Stimulated activated naive CD8-positive, alpha-beta T cell treated with anti-CD3 and anti-CD28 coated beads, Interleukin-15, amount 100 ng/mL, for 72 hours (primary cell): ENCODE data around the gene CFAP47.

Experiments used
- ATAC-seq: fragments of 150-1000 bp; cut with Tn5 transposase; 2 replicates; pipeline ENCODE4 v1.10.0; 2021; ENCODE audit warnings: mild to moderate bottlenecking, moderate library complexity
- DNase-seq, 2 donors: peaks; one replicate each; pipeline ENCODE4 v3.0.0; 2021 to 2022
- H3K27ac Mint-ChIP-seq, 2 donors: one replicate each; pipeline ENCODE4 v1.8.0; 2022; ENCODE audit warnings: mild to moderate bottlenecking in 2 of 2, mixed read lengths in 2 of 2, moderate library complexity in 2 of 2
- H3K27me3 Mint-ChIP-seq: one replicate; pipeline ENCODE4 v1.8.0; 2022; ENCODE audit warnings: mixed read lengths
- H3K4me1 Mint-ChIP-seq: one replicate; pipeline ENCODE4 v1.8.0; 2022; ENCODE audit warnings: mild to moderate bottlenecking, mixed read lengths
- H3K4me3 Mint-ChIP-seq, 2 donors: one replicate each; pipeline ENCODE4 v1.8.0; 2022; ENCODE audit warnings: mild to moderate bottlenecking in 2 of 2, mixed read lengths in 2 of 2, moderate library complexity in 1 of 2
- H3K9me3 Mint-ChIP-seq, 2 donors: one replicate each; pipeline ENCODE4 v1.8.0; 2022; ENCODE audit warnings: mixed read lengths in 2 of 2

CFAP47 gene

DNA sequence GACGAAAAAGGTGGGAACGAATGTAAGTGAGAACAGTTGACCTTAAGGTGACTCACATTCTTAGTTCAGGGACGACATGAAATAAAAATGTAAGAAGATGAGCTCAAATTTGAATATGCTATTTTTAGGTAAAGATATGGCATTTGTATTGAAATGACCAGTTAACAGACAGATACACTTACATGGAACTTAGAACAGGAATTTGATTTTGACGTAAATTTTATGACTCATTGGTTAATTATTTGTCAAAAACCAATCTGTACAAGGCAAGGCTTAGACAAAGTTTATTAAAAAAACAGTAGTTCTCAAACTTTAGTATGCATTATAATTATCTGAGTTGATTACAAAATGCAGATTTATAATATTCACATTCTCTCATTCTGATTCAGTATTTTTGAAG is 469.4 kb downstream of the CFAP47 start:
- no peaks in the 10 kb centered on the region for H3K4me1 Mint-ChIP-seq
- ATAC-seq (no peak), DNase-seq (no peak)
- H3K27ac Mint-ChIP-seq: no peak overlapping the region
- H3K27me3 Mint-ChIP-seq: no peaks in the 10 kb centered on the region
- H3K9me3 Mint-ChIP-seq: no peaks in the 10 kb centered on the region
- no peak overlapping the region for H3K4me3 Mint-ChIP-seq

DNA sequence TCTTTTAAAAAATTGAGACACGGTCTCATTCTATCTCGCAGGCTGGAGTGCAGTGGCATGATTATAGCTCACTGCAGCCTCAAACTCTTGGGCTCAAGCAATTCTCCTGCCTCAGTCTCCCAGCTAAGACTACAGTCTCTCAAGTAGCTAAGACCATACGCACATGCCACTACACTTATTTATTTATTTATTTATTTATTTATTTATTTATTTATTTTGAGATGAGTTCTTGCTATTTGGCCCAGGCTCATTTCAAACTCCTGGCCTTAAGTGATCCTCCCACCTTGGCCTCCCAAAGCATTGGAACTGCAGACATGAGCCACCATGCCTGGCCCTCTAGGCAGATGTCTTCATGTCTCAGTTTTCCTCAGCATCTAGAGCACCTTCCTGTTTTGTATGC is 482.2 kb downstream of the CFAP47 start:
- Mint-ChIP-seq H3K4me3 (no peak overlapping the region), H3K9me3 (no peaks in the 10 kb centered on the region), H3K27ac (no peak overlapping the region), H3K4me1 (no peaks in the 10 kb centered on the region), H3K27me3 (no peaks in the 10 kb centered on the region)
- no peak for DNase-seq
- no peak for ATAC-seq

DNA sequence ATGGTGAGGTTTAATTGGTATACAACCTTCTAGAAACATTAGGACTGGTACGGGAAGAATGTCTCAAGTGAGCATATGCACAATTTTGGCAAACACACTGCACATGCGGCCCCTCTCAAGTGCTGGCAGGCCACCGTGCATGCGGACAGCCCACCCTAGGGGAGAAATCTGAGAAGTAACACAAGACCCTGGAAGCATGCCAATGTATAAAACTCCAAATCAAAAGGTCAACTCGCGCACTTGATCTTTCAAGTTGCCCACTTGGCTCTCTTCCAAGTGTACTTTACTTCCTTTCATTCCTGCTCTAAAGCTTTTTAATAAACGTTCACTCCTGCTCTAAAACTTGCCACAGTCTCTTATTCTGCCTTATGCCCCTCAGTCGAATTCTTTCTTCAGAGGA is 488.3 kb downstream of the CFAP47 start:
- DNase-seq: no peak
- Mint-ChIP-seq H3K4me1 (no peaks in the 10 kb centered on the region), H3K27ac (no peak overlapping the region), H3K9me3 (no peaks in the 10 kb centered on the region), H3K4me3 (no peak overlapping the region), H3K27me3 (no peaks in the 10 kb centered on the region)
- no peak for ATAC-seq

DNA sequence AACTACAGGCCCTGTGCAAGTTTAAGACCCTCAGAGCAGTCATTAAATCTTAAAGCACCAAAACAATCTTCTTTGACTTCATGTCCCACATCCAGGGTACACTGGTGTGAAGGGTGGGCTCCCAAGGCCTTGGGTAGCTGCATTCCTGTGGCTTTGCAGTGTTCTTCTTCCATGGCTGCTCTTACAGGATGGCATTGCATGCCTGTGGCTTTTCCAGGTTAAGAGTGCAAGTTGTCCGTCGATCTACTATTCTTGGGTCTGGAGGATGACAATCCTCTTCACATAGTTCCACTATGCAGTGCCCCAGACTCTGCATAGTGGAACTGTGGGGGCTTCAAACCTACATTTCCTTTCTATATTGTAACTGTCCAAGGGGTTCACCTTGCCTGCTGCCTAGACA is 494.5 kb downstream of the CFAP47 start:
- H3K27me3 Mint-ChIP-seq: no peaks in the 10 kb centered on the region
- H3K9me3 Mint-ChIP-seq: no peaks in the 10 kb centered on the region
- no peak overlapping the region for H3K4me3 Mint-ChIP-seq
- ATAC-seq: no peak
- no peak overlapping the region for H3K27ac Mint-ChIP-seq
- DNase-seq: no peak
- no peaks in the 10 kb centered on the region for H3K4me1 Mint-ChIP-seq

DNA sequence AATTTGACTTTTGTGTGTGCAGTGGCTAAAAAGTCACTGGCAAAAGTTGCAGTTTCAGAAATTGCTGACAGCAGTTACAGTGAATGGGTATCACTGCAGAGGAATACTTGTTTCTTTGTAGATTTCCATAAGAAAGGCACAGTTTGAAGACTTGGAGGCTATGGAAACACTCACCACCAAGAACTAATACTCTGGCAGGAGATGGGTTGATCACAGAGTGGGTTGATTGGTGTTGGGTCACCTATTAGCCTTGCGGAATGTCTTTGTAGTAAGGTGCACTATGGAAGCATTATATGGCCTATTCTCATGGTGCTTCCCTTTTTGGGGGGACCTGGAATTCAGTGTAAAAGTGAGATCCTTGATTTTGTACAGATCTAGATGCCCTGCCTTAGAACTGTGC is 502.8 kb downstream of the CFAP47 start:
- DNase-seq (no peak), ATAC-seq (no peak)
- H3K4me1 Mint-ChIP-seq: no peaks in the 10 kb centered on the region
- H3K27ac Mint-ChIP-seq: no peak overlapping the region
- no peaks in the 10 kb centered on the region for H3K9me3 Mint-ChIP-seq
- H3K4me3 Mint-ChIP-seq: no peak overlapping the region
- H3K27me3 Mint-ChIP-seq: no peaks in the 10 kb centered on the region

DNA sequence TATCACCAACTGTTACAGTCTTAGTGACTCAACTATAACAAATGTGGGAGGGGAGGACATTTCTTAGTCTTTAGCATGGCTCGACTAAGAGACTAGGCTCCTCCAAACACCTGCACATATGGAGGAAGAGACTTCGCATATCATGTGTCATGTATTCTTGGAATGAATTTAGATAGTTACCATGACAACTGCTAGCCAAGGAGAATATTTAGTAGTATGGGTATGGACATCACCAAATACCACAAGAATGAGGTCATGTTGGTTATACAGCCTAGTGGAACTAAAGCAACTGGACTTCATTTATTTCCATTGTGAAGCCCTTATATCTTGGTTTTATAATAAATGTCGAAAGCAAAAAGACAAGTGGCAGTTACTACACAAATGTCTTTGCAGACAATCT is 512.3 kb downstream of the CFAP47 start:
- DNase-seq: no peak

DNA sequence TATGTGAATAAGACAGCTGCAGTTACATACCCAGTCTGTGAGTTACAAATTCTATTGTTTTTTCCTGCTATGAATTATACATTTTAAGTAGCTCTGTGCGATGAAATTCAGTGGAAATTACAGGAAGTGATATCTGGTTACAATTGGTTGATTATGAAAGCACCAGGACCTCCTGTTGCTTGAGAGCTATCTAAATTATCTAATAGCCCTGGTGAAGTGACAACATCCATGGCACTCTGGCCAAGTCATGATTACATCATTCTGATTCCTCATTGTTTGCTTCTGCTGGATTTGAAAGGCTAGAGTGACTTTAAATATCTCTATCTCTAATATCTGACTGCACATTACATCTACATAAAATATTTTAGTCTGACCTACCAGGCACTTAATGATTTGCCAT is 515.0 kb downstream of the CFAP47 start:
- no peak for DNase-seq
- no peak for ATAC-seq
- no peaks in the 10 kb centered on the region for H3K27me3 Mint-ChIP-seq
- no peak overlapping the region for H3K27ac Mint-ChIP-seq
- H3K4me3 Mint-ChIP-seq: no peak overlapping the region
- no peaks in the 10 kb centered on the region for H3K4me1 Mint-ChIP-seq
- H3K9me3 Mint-ChIP-seq: no peaks in the 10 kb centered on the region

More for the DNA sequence above, 512.3 kb downstream of the CFAP47 start:
- Mint-ChIP-seq H3K27ac (no peak overlapping the region), H3K9me3 (no peaks in the 10 kb centered on the region), H3K27me3 (no peaks in the 10 kb centered on the region), H3K4me1 (no peaks in the 10 kb centered on the region), H3K4me3 (no peak overlapping the region)
- ATAC-seq: no peak
